Skeletal muscle satellite cell (primary cell): ENCODE measurements around the gene TNS4.

Experiments used
- H3K27me3 ChIP-seq: 2 replicates; pipeline ENCODE4 v1.7.0; 2013; ENCODE audit warnings: low read length; ENCODE audit not compliant: control insufficient read depth, insufficient read depth
- H3K36me3 ChIP-seq: 2 replicates; pipeline ENCODE4 v1.7.0; 2013; ENCODE audit warnings: mild to moderate bottlenecking, control low read depth, low read length; ENCODE audit not compliant: insufficient read depth
- H3K4me1 ChIP-seq: 2 replicates; pipeline ENCODE4 v1.7.0; 2013; ENCODE audit warnings: low read length; ENCODE audit not compliant: control insufficient read depth, insufficient read depth
- H3K4me2 ChIP-seq: 2 replicates; pipeline ENCODE4 v1.7.0; 2013; ENCODE audit warnings: mild to moderate bottlenecking, low read length
- H3K4me3 ChIP-seq: 2 replicates; pipeline ENCODE4 v1.7.0; 2013; ENCODE audit warnings: low read length
- H3K9ac ChIP-seq: 2 replicates; pipeline ENCODE4 v1.7.0; 2013; ENCODE audit warnings: mild to moderate bottlenecking, low read depth, low read length, moderate library complexity
- H3K9me3 ChIP-seq: replicated peaks from 2 replicates; pipeline ENCODE4 v1.7.0; 2013; ENCODE audit warnings: mild to moderate bottlenecking, control low read depth, low read length

The TNS4 gene

DNA sequence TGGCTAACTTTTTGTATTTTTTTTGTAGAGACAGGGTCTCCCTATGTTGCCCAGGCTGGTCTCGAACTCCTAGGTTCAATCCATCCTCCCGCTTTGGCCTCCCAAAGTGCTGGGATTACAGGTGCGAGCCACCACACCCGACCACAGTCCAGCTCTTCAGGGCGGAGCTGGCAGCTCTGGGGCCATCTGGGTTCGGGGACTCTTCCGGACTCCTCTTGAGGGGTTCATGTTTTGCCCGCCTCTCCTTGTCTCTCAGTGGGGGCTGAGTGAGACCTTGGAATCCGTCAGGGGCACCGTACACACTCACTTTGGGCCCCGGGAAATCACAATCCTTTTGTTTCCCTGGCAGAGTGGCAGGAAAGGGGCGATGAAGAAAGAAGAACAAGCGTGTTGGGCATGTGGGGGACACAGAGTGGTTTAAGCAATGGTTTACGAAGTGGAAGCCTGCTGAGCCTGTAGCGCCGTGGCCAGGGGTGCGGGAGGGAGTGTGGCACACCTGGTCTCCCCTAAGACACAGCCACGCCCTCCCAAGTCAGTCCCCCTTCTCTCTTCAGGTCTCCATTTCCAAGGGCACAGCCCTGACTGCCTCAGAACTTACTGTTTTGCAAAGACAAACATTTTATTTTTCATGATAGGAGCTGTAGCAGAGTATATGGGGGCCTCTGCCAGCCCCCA is 26.1 kb downstream of the TNS4 start:
- Histone ChIP-seq H3K36me3 (no peaks in the 10 kb centered on the region), H3K9me3 (no peaks in the 10 kb centered on the region), H3K4me3 (no peak overlapping the region), H3K9ac (peak overlapping the region; percentile 41), H3K4me1 (peaks cover 30% of the 10 kb centered on the region), H3K4me2 (no peak overlapping the region), H3K27me3 (no peaks in the 10 kb centered on the region)

DNA sequence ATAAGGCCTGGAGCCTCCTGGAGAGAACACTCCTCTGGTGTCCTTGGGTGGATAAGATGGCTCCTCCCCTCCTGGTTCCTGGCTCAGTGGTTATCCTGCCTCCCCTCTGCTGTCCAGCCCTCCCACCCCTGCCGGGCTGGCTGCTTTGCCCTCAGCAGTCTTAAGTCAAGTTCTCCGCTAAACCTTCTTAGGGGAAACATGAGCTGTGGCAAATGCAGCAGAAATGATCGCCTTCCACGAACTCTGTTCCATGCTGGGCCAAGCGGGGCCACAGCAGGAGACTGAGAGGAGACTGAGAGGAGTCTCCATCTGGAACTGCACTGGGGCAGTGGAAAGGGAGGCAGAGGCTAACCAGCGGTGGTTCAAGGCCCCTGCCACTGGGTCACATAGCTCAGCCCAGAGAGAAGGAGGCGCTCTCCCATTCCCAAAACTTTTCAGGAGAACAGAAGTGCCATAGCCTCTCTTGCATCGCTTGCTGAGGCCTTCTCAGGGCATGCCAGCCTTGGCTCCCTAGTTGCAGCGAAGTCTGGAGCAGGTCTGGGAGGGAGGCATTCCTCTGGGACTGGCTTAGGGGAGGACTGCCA is 26.9 kb downstream of the TNS4 start:
- Histone ChIP-seq H3K9me3 (no peaks in the 10 kb centered on the region), H3K36me3 (no peaks in the 10 kb centered on the region), H3K4me3 (no peak overlapping the region), H3K4me1 (peaks cover 22% of the 10 kb centered on the region), H3K4me2 (no peak overlapping the region), H3K9ac (no peak overlapping the region), H3K27me3 (no peaks in the 10 kb centered on the region)

DNA sequence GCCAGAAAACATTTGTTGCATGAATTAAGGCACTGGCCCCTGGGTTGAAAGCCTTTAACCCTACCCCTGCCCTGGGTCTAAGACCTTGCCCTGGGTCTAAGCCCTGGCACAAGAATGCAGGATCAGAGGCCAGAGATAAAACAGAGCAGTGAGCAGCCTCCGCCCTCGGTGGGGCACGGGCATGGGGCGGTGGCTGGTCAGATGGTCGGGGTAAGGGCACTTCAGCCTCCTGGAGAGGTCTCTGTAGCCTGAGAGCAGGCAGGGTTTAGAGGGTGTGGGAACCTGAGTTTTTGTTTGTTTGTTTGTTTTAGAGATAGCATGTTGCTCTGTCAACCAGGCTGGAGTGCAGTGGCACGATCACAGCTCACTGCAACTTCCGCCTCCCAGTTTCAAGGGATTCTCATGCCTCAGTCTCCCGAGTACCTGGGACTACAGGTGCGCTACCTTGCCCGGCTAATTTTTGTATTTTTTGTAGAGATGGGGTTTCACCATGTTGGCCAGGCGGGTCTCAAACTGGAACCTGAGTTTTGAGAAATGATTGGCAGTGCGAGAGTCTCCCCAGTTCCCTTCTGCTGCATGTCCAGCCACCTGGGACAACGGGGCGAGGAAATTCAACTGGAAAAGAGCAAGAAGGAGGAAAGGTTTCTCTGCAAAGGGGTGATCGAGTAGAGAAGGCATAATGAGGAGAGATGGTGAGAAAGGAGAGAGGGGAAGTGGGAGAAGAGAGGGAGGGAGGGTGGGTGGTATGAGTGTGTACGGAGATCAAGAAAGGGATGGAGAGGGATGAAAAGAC is 27.7 kb downstream of the TNS4 start:
- Histone ChIP-seq H3K9me3 (no peaks in the 10 kb centered on the region), H3K27me3 (no peaks in the 10 kb centered on the region), H3K4me1 (peaks cover 21% of the 10 kb centered on the region), H3K36me3 (no peaks in the 10 kb centered on the region), H3K9ac (no peak overlapping the region), H3K4me3 (no peak overlapping the region), H3K4me2 (no peak overlapping the region)

DNA sequence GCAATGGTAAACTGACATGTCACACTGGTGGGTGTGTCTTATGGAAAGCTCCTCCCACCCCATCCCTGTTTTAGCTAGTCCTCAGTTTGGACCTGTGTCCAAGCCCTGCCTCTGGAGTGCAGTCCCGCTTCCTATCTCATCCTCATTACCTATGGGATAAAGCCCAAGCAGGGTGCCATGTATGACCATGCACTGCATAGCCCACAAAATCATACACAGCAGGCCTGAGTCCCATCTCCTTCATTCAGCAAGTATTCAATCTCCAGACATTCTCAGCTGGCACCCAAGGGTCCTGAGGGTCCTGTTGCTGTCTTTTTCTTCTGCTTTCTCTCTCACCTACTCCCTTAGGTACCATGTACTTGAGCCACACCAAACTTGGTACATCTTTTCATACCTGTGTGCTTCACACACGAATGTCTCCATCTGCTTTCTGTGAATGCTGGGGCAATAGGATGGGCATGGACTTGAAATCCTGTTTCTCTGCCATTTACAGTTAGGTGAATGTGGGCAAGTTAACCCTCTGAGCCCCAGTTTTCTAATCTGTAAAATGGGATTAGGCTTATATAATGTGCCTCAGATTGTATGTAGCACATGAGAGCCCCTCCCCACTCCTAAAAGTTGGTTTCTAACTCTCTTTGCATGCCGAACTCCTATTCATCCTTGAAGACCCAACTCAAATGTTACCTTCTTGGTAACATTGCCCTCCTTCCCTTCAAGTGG is 28.5 kb downstream of the TNS4 start:
- peaks cover 21% of the 10 kb centered on the region for H3K4me1 ChIP-seq
- H3K4me3 ChIP-seq, result no peak overlapping the region
- H3K4me2 ChIP-seq, result no peak overlapping the region
- H3K27me3 ChIP-seq, result no peaks in the 10 kb centered on the region
- H3K9me3 ChIP-seq, result no peaks in the 10 kb centered on the region
- H3K9ac ChIP-seq, result no peak overlapping the region
- H3K36me3 ChIP-seq, result no peaks in the 10 kb centered on the region

DNA sequence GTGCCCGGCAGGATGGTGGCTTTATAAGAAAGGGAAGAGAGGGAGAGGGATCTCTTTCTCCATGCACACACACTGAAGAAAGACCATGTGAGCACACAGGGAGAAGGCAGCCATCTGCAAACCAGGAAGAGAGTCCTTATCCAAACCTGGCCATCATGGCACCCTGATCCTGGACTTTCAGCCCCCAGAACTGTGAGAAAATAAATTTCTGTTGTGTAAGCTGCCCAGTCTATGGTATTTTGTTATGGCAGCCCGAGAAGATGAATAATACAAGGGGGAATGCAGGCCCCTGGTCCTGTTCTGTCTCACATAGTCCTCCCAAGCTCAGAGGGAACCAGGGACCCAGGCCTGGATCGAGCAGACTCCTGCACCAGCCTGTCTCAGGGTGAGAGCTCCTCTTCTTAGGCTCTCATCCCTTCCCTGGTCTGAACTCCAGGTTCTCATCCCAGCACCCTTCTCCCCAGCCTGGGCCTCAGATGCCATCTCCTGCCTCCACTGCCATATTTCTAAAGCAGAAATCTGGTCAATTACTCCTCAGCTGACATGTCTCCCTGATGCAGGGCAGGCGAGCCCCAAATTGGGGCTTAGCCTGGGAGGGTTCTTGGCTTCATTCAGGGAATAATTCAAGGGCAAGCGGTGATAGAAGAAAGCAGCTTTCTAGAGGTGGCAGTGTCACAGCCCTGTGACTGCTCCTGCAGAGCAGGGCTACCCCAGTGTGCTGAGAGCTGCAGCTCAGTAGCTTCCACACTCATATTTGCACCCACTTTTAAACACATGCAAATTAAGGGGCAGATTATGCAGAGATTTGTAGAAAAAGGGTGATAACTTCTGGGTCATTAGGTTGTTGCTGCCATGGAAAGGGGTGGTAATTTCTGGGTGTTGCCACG is 29.3 kb downstream of the TNS4 start:
- no peaks in the 10 kb centered on the region for H3K9me3 ChIP-seq
- no peak overlapping the region for H3K4me3 ChIP-seq
- no peaks in the 10 kb centered on the region for H3K36me3 ChIP-seq
- no peak overlapping the region for H3K4me2 ChIP-seq
- H3K27me3 ChIP-seq, result no peaks in the 10 kb centered on the region
- H3K4me1 ChIP-seq, result peaks cover 21% of the 10 kb centered on the region
- H3K9ac ChIP-seq, result no peak overlapping the region

DNA sequence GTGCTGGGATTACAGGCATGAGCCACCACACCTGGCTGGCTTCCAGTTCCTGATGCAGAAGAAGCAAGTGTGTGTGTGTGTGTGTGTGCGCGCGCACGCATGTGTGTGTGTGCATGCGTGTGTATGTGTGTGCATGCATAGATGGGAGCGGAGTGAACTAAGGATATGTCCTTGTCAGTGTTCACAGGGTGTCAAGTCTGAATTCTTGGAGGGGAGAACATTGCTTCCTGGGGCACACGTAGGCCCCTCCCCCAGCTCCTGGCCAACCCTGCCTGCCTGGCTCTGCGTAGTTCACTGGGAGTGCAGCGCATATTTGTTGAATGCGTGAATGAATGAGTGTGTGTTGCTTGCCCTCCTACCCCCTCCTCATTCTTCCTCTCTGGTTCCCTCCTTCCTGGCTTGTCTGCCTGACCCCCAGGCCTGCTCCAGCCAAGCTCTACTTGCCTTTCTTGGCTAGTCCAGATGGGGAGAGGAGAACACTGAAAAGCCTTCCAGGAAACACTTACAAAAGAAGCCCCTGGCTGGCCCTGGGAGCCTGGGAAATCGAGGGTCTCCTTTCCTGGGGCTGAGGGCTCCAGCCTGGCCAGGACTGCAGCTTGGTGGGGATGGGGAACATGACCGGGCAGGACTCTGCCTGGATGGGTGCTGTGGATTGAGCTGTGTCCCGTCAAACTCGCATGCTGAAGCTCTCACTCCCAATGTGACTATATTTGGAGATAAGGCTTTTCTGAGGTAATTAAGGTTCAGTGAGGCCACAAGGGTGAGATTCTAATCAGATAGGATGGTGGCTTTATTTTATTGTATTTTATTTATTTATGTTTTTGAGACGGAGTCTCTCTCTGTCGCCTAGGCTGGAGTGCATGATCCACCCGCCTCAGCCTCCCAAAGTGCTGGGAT is 30.2 kb downstream of the TNS4 start:
- Histone ChIP-seq H3K4me2 (no peak overlapping the region), H3K9ac (no peak overlapping the region), H3K4me1 (peaks cover 17% of the 10 kb centered on the region), H3K9me3 (no peaks in the 10 kb centered on the region), H3K4me3 (no peak overlapping the region), H3K27me3 (no peaks in the 10 kb centered on the region), H3K36me3 (no peaks in the 10 kb centered on the region)

DNA sequence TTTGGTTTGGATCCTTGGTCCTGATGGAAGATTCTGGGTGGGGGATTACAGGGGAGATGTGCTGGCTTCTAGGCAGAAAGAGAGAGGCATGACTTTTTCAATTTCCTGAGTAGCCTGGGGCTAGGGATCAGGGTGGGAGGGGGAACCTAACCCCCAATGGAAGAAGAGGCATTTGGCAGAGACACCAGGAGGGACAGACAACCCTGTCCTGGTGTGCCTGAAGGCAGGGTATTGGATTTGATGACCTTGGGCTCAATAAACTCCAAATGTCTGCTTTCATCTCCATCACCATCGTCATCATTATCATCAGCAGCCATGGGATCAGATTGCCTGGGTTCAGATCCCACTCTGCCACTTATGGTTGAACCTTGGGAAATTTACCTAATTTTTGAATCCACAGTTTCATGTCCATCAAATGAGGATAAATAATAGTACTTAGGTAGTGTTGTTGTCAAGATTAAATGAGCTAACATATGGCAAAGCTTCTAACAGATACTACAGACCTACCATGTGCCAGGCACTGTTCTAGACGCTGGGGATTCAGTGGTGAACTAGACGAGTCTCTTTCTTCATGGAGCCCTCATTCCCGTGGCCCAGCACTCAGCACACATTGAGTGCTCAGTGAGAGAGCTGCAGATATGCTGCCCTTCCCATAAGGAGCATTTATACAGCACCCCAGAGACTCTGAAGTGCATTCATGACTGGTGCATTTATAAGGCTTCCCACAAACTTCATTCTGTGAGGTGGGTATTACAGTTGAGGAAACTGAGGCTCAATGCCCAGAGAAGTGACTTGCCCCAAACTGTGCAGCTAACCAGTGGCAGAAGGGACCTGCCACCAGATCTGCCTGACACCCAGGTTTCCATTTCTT is 31.4 kb downstream of the TNS4 start:
- Histone ChIP-seq H3K27me3 (no peaks in the 10 kb centered on the region), H3K4me1 (peaks cover 13% of the 10 kb centered on the region), H3K4me3 (no peak overlapping the region), H3K36me3 (no peaks in the 10 kb centered on the region), H3K9me3 (no peaks in the 10 kb centered on the region), H3K9ac (no peak overlapping the region), H3K4me2 (no peak overlapping the region)

DNA sequence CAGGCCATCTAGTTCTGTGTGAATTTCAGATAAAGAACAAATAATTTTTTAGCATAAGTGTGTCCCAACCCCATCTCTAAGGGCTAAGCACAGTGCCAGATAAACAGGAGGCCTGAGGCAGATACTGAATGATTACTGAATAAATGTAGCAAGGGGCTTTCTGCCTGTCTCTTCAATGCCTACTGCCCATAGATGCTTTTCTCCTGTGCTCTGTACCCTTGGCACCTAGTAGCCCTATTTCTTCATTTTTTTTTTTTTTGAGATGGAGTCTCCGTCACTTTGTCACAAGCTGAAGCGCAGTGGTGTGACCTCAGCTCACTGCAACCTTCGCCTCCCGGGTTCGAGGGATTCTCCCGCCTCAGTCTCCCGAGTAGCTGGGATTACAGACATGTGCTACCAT is 32.9 kb downstream of the TNS4 start:
- Histone ChIP-seq H3K9ac (no peak overlapping the region), H3K4me3 (no peak overlapping the region), H3K4me1 (peaks cover 13% of the 10 kb centered on the region), H3K4me2 (no peak overlapping the region), H3K27me3 (no peaks in the 10 kb centered on the region), H3K36me3 (no peaks in the 10 kb centered on the region), H3K9me3 (no peaks in the 10 kb centered on the region)

DNA sequence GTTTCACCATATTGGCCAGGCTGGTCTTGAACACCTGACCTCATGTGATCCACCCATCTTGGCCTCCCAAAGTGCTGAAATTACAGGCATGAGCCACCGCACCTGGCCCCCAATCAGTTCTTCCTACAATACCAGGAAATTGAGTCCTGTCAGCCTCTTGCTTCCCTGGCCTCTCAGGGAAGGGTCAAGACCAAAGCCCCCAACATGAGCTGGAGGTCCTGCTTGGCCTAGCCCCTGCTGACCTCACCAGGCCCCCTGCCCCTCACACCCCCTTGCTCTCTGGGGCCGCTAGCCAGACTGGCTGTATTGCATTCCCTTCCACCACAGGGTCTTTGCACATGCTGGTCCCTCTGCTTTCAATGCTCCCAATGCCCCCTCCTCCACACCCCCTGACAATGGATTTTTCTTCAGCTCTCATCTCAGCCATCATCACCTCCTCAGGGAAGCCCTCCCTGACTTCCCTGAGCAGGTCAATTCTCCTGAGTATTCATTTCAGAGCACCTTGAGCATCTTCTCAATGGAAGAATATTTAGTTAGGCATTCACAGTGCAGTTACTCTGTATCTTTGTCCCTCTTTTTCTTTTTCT is 34.0 kb downstream of the TNS4 start:
- H3K4me1 ChIP-seq, result peaks cover 13% of the 10 kb centered on the region
- no peak overlapping the region for H3K4me3 ChIP-seq
- no peaks in the 10 kb centered on the region for H3K36me3 ChIP-seq
- no peaks in the 10 kb centered on the region for H3K27me3 ChIP-seq
- H3K9me3 ChIP-seq, result no peaks in the 10 kb centered on the region
- H3K9ac ChIP-seq, result no peak overlapping the region
- H3K4me2 ChIP-seq, result no peak overlapping the region
